Endothelial cell (in vitro differentiated cells): ENCODE measurements around the gene CCDC150. TPM values are rescaled to one million over a fixed set of nuclear protein-coding genes. Genes with fewer than 3 reads are reported as not detected.
"Not testable (repeated sequence)": the region's sequence is repeated elsewhere in the genome, so short reads cannot be mapped to it uniquely, and the experiment has no call there.

Experiments used
- DNase-seq: peaks from one replicate; pipeline ENCODE4 v3.0.0; 2021; ENCODE audit warnings: low spot score
- H3K27ac Mint-ChIP-seq: one replicate; pipeline ENCODE4 v1.8.0; 2021; ENCODE audit warnings: mixed read lengths, inconsistent platforms; ENCODE audit not compliant: unreplicated experiment
- H3K27me3 Mint-ChIP-seq: one replicate; pipeline ENCODE4 v1.8.0; 2021; ENCODE audit warnings: mild to moderate bottlenecking, moderate library complexity, mixed read lengths, inconsistent platforms; ENCODE audit not compliant: unreplicated experiment
- H3K36me3 Mint-ChIP-seq: one replicate; pipeline ENCODE4 v1.8.0; 2021; ENCODE audit warnings: mild to moderate bottlenecking, low read depth, mixed read lengths, inconsistent platforms; ENCODE audit not compliant: unreplicated experiment
- H3K4me1 Mint-ChIP-seq: one replicate; pipeline ENCODE4 v1.8.0; 2021; ENCODE audit warnings: mild to moderate bottlenecking, mixed read lengths, inconsistent platforms; ENCODE audit not compliant: unreplicated experiment
- H3K4me3 Mint-ChIP-seq: one replicate; pipeline ENCODE4 v1.8.0; 2021; ENCODE audit warnings: mild to moderate bottlenecking, mixed read lengths, inconsistent platforms; ENCODE audit not compliant: unreplicated experiment
- H3K9me3 Mint-ChIP-seq: one replicate; pipeline ENCODE4 v1.8.0; 2021; ENCODE audit warnings: mixed read lengths, inconsistent platforms; ENCODE audit not compliant: unreplicated experiment
- CTCF ChIP-seq: fragments of 200-600 bp; sonication (generic); IDR thresholded peaks from one replicate; pipeline ENCODE4 v1.5.0; 2021; ENCODE audit warnings: antibody characterized with exemption; ENCODE audit not compliant: unreplicated experiment
- total RNA-seq: library from RNA; stranded (reverse); fragmentation: NEBNext Ultra II Directional; extraction: Animal tissue kit (Norgen Biotek cat#: 25700); gene quantifications from one replicate; pipeline ENCODE4 v1.2.1, GENCODE V29; 2021; ENCODE audit not compliant: unreplicated experiment

Gene CCDC150
- total RNA-seq, 1 donor from 2014 or later: 12.4 TPM

- DNase-seq: no peak
Measured at GRCh38 chr2:196725218-196725617, 85.7 kb downstream of the CCDC150 start.

GRCh38 chr2:196725882-196726281 is 86.4 kb downstream of the CCDC150 start:
- no peak for DNase-seq
- H3K27ac Mint-ChIP-seq: no peak overlapping the region
- TF ChIP-seq CTCF: no peak
- H3K27me3 Mint-ChIP-seq: no peaks in the 10 kb centered on the region
- H3K4me1 Mint-ChIP-seq: no peaks in the 10 kb centered on the region
- peaks cover 17% of the 10 kb centered on the region for H3K36me3 Mint-ChIP-seq
- no peaks in the 10 kb centered on the region for H3K9me3 Mint-ChIP-seq
- H3K4me3 Mint-ChIP-seq: no peak overlapping the region

More at GRCh38 chr2:196725218-196725617, 85.7 kb downstream of the CCDC150 start:
- no peak overlapping the region for H3K4me3 Mint-ChIP-seq
- no peaks in the 10 kb centered on the region for H3K27me3 Mint-ChIP-seq
- no peak for TF ChIP-seq CTCF
- H3K4me1 Mint-ChIP-seq: no peaks in the 10 kb centered on the region
- no peak overlapping the region for H3K27ac Mint-ChIP-seq
- no peaks in the 10 kb centered on the region for H3K9me3 Mint-ChIP-seq
- H3K36me3 Mint-ChIP-seq: peaks cover 13% of the 10 kb centered on the region

DNA sequence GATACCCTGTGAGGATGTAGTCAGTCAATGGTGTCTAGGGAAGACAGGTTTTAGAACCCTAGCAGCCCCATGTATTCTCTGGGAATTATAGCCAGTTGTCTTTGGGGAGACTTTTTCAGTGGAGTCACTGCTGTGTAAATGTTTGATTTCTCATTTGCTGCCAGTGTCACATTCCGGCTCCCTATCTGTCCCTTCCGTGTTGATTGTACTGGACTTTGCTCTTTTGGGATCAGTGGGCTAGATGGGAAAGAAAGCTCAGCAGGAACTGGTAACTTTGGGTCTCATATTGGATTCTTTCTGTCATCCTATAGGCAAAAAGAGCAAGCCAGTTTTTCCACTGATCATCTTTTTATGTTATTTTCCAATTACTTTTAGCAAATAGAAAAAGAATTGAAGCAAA is 89.9 kb downstream of the CCDC150 start:
- Mint-ChIP-seq H3K36me3 (peaks cover 13% of the 10 kb centered on the region), H3K27me3 (no peaks in the 10 kb centered on the region), H3K9me3 (no peaks in the 10 kb centered on the region), H3K4me1 (no peaks in the 10 kb centered on the region), H3K4me3 (no peak overlapping the region), H3K27ac (no peak overlapping the region)
- no peak for TF ChIP-seq CTCF
- DNase-seq: no peak

DNA sequence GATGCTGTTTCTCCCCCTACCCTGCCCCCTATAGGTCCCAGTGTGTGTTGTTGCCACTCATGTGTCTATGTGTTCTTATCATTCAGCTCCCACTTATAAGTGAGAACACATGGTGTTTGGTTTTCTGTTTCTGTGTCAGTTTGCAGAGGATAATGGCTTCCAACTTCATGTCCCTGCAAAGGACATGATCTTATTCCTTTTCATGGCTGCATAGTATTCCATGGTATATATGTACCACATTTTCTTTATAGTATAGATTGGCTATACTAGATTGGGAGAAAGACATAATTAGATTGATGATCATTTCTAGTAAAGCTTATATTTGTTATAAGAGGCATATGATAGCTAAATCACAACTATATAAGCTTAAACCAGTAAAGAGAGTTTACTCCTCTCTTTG is 97.1 kb downstream of the CCDC150 start:
- not testable (repeated sequence) for H3K27me3 Mint-ChIP-seq, H3K27ac Mint-ChIP-seq, H3K4me1 Mint-ChIP-seq, DNase-seq, H3K9me3 Mint-ChIP-seq, H3K4me3 Mint-ChIP-seq
- peaks cover 12% of the 10 kb centered on the region for H3K36me3 Mint-ChIP-seq

GRCh38 chr2:196737046-196737445 is 97.5 kb downstream of the CCDC150 start:
- DNase-seq: no peak
- Mint-ChIP-seq H3K27me3 (no peaks in the 10 kb centered on the region), H3K27ac (no peak overlapping the region), H3K9me3 (no peaks in the 10 kb centered on the region), H3K4me1 (no peaks in the 10 kb centered on the region), H3K36me3 (peaks cover 11% of the 10 kb centered on the region), H3K4me3 (no peak overlapping the region)
- TF ChIP-seq CTCF: no peak

- H3K4me1 Mint-ChIP-seq: no peaks in the 10 kb centered on the region
Measured at GRCh38 chr2:196739031-196739430, 99.5 kb downstream of the CCDC150 start.

More at GRCh38 chr2:196739031-196739430, 99.5 kb downstream of the CCDC150 start:
- H3K4me3 Mint-ChIP-seq: no peak overlapping the region
- TF ChIP-seq CTCF: no peak
- no peaks in the 10 kb centered on the region for H3K9me3 Mint-ChIP-seq
- no peak overlapping the region for H3K27ac Mint-ChIP-seq
- no peaks in the 10 kb centered on the region for H3K27me3 Mint-ChIP-seq
- no peak for DNase-seq
- peaks cover 11% of the 10 kb centered on the region for H3K36me3 Mint-ChIP-seq
